MM.1S (cell line): Measurements from ENCODE around the gene IL1RAPL2.

Experiments used
- DNase-seq: peaks from one replicate; pipeline ENCODE4 v3.0.0-alpha.2; 2015
- H2AFZ ChIP-seq: fragments of 300-600 bp; sonication (generic); 2 replicates; pipeline ENCODE4 v1.6.0; 2016; ENCODE audit warnings: antibody characterized with exemption, low read length
- H3F3A ChIP-seq: fragments of 300-600 bp; sonication (generic); 2 replicates; pipeline ENCODE4 v1.6.1; 2016; ENCODE audit warnings: mild to moderate bottlenecking, antibody characterized with exemption, low read length, moderate library complexity, mixed read lengths; ENCODE audit not compliant: insufficient read depth
- H3K27ac ChIP-seq: fragments of 300-600 bp; sonication (generic); 2 replicates; pipeline ENCODE4 v1.5.1; 2016; ENCODE audit warnings: mild to moderate bottlenecking, low read length
- H3K27me3 ChIP-seq: fragments of 300-600 bp; sonication (generic); replicated peaks from 2 replicates; pipeline ENCODE4 v1.6.0; 2016; ENCODE audit warnings: low read length; ENCODE audit not compliant: insufficient read depth
- H3K36me3 ChIP-seq: fragments of 300-600 bp; sonication (generic); replicated peaks from 2 replicates; pipeline ENCODE4 v1.6.1; 2016; ENCODE audit warnings: mild to moderate bottlenecking, low read length, mixed read lengths; ENCODE audit not compliant: insufficient read depth
- H3K4me1 ChIP-seq: fragments of 300-600 bp; sonication (generic); 2 replicates; pipeline ENCODE4 v1.6.1; 2016; ENCODE audit warnings: low read length, mixed read lengths
- H3K4me2 ChIP-seq: fragments of 300-600 bp; sonication (generic); 2 replicates; pipeline ENCODE4 v1.6.0; 2016; ENCODE audit warnings: low read depth, low read length
- H3K4me3 ChIP-seq: fragments of 300-600 bp; sonication (generic); 2 replicates; pipeline ENCODE4 v1.5.1; 2016; ENCODE audit warnings: low read length, mixed read lengths
- H3K79me2 ChIP-seq: fragments of 300-600 bp; sonication (generic); 2 replicates; pipeline ENCODE4 v1.6.1; 2016; ENCODE audit warnings: mixed run types, low read length, mixed read lengths
- H3K9ac ChIP-seq: fragments of 300-600 bp; sonication (generic); 2 replicates; pipeline ENCODE4 v1.6.1; 2016; ENCODE audit warnings: low read length, mixed read lengths
- H3K9me2 ChIP-seq: fragments of 300-600 bp; sonication (generic); replicated peaks from 2 replicates; pipeline ENCODE4 v1.6.1; 2016; ENCODE audit warnings: mild to moderate bottlenecking, low read length, mixed read lengths; ENCODE audit not compliant: insufficient read depth
- H3K9me3 ChIP-seq: fragments of 300-600 bp; sonication (generic); replicated peaks from 2 replicates; pipeline ENCODE4 v1.6.1; 2016; ENCODE audit warnings: mild to moderate bottlenecking, low read length, mixed read lengths; ENCODE audit not compliant: insufficient read depth
- H4K20me1 ChIP-seq: fragments of 300-600 bp; sonication (generic); 2 replicates; pipeline ENCODE4 v1.6.1; 2016; ENCODE audit warnings: mild to moderate bottlenecking, low read length, moderate library complexity, mixed read lengths; ENCODE audit not compliant: insufficient read depth
- EZH2 ChIP-seq: fragments of 300-600 bp; sonication (generic); optimal IDR thresholded peaks from 2 replicates; pipeline ENCODE3; 2017; ENCODE audit warnings: low read depth, mild to moderate bottlenecking, antibody characterized with exemption, low read length, mixed read lengths
- EZH2phosphoT487 ChIP-seq: fragments of 300-600 bp; sonication (generic); IDR thresholded peaks from 2 replicates; pipeline ENCODE4 v1.6.1; 2018; ENCODE audit warnings: antibody characterized with exemption, low read length
- TF ChIP-seq, protein P1 (sequence below): fragments of 300-600 bp; sonication (generic); IDR thresholded peaks from 2 replicates; pipeline ENCODE4 v1.5.1; 2016; ENCODE audit warnings: antibody characterized with exemption, low read length, mixed read lengths

Gene IL1RAPL2

DNA sequence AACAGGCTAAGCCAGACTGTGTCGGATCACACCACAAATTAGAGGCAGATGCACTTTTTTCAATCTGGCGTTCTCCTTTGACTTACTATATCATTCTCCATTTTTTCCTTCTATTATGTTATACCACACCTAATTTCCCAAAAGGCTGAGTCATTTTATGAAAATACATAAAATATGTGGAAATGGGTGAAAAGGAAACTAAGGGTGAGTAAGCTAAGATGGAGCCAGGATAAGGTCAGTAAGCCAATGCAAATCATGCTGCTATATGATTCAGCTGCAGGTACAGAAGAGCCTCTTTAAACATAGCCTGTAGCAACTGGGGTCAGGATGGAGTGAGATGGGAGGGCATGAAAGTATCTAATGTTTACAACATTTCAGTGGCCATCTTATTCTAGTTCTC lies 748.5 kb downstream of the IL1RAPL2 start:
- Histone ChIP-seq H3K4me3 (no peak overlapping the region), H3K9me3 (no peaks in the 10 kb centered on the region), H3K9ac (no peak overlapping the region), H3K9me2 (no peaks in the 10 kb centered on the region), H3K4me1 (no peaks in the 10 kb centered on the region), H3K79me2 (no peaks in the 10 kb centered on the region), H4K20me1 (no peaks in the 10 kb centered on the region), H2AFZ (no peak overlapping the region), H3K36me3 (no peaks in the 10 kb centered on the region), H3K27ac (no peak overlapping the region), H3K4me2 (no peak overlapping the region), H3K27me3 (no peaks in the 10 kb centered on the region), H3F3A (no peaks in the 10 kb centered on the region)
- TF ChIP-seq EZH2: no peak
- TF ChIP-seq, protein P1, sequence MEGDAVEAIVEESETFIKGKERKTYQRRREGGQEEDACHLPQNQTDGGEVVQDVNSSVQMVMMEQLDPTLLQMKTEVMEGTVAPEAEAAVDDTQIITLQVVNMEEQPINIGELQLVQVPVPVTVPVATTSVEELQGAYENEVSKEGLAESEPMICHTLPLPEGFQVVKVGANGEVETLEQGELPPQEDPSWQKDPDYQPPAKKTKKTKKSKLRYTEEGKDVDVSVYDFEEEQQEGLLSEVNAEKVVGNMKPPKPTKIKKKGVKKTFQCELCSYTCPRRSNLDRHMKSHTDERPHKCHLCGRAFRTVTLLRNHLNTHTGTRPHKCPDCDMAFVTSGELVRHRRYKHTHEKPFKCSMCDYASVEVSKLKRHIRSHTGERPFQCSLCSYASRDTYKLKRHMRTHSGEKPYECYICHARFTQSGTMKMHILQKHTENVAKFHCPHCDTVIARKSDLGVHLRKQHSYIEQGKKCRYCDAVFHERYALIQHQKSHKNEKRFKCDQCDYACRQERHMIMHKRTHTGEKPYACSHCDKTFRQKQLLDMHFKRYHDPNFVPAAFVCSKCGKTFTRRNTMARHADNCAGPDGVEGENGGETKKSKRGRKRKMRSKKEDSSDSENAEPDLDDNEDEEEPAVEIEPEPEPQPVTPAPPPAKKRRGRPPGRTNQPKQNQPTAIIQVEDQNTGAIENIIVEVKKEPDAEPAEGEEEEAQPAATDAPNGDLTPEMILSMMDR: no peak
- TF ChIP-seq EZH2phosphoT487: no peak
- DNase-seq: no peak

DNA sequence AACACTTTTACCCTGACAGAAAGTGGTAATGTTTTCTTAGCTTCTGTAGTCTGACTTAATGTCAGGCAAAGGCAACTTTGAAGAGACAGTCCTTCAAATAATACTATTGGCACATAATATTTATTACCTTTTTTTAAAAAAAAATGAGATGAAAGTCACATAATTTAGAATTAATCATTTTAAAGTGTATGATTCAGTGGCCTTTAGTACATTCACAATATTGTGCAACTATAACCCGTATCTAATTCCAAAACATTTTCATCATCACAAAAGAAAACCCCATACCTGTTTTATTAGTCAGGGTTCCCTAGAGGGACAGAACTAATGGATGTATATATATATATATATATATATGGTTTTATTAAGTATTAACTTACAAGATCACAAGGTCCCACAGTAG lies 749.2 kb downstream of the IL1RAPL2 start:
- Histone ChIP-seq H2AFZ (no peak overlapping the region), H3K27ac (no peak overlapping the region), H3K9me3 (no peaks in the 10 kb centered on the region), H3K36me3 (no peaks in the 10 kb centered on the region), H3K4me3 (no peak overlapping the region), H4K20me1 (no peaks in the 10 kb centered on the region), H3K27me3 (no peaks in the 10 kb centered on the region), H3K4me2 (no peak overlapping the region), H3K9ac (no peak overlapping the region), H3K9me2 (no peaks in the 10 kb centered on the region), H3K4me1 (no peaks in the 10 kb centered on the region), H3F3A (no peaks in the 10 kb centered on the region), H3K79me2 (no peaks in the 10 kb centered on the region)
- DNase-seq: no peak
- TF ChIP-seq EZH2phosphoT487 (no peak), EZH2 (no peak)
- TF ChIP-seq, protein P1: no peak

DNA sequence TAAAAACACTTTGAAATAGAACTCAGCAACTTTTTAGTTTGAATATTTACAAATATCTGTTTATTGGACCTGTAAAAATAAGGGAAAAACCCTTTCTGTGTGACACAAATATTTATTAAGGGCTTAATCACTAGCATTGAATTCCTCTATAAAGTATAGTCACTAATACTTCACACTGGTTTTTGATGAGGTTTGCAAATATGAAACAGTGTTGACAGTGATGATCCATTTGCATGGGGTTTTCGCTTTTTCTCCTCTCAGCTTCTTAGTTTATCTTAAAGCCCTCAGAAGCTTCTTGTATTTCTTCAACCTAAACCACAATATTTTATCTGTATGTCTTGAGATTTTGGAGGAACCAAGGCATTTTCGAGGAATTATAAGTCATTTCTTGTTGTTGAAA lies 751.1 kb downstream of the IL1RAPL2 start:
- no peaks in the 10 kb centered on the region for H4K20me1 ChIP-seq
- no peak overlapping the region for H3K9ac ChIP-seq
- H3K27ac ChIP-seq: no peak overlapping the region
- no peak overlapping the region for H2AFZ ChIP-seq
- TF ChIP-seq EZH2: no peak
- TF ChIP-seq EZH2phosphoT487: no peak
- TF ChIP-seq, protein P1: no peak
- no peak overlapping the region for H3K4me2 ChIP-seq
- H3K27me3 ChIP-seq: no peaks in the 10 kb centered on the region
- H3K4me1 ChIP-seq: no peaks in the 10 kb centered on the region
- H3F3A ChIP-seq: no peaks in the 10 kb centered on the region
- H3K9me3 ChIP-seq: no peaks in the 10 kb centered on the region
- no peaks in the 10 kb centered on the region for H3K79me2 ChIP-seq
- no peak for DNase-seq
- no peak overlapping the region for H3K4me3 ChIP-seq
- no peaks in the 10 kb centered on the region for H3K9me2 ChIP-seq
- H3K36me3 ChIP-seq: no peaks in the 10 kb centered on the region

DNA sequence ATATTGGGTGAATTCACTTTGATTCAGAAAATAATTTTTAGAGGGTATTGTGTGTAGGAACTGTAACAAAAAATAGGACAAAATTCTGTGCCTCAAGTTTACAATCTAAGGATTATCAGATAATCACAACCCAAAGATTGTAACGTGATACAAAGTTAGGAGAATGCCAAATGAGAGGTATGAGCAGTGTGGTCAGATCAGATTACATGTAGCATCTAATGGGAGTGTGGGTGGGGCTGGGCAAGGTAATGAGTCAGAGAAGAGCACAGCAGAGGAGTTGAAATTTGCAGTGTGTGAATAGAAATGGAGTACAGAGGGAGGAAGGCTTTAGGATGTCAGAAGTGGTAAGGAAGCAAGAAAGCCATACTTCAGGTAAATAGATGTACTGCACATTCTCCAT lies 757.9 kb downstream of the IL1RAPL2 start:
- DNase-seq: no peak
- Histone ChIP-seq H3K9me2 (no peaks in the 10 kb centered on the region), H3K4me2 (no peak overlapping the region), H3K27ac (no peak overlapping the region), H3K4me3 (no peak overlapping the region), H4K20me1 (no peaks in the 10 kb centered on the region), H3K9me3 (no peaks in the 10 kb centered on the region), H3K4me1 (no peaks in the 10 kb centered on the region), H3F3A (no peaks in the 10 kb centered on the region), H3K36me3 (no peaks in the 10 kb centered on the region), H3K79me2 (no peaks in the 10 kb centered on the region), H3K9ac (no peak overlapping the region), H3K27me3 (no peaks in the 10 kb centered on the region), H2AFZ (no peak overlapping the region)
- TF ChIP-seq, protein P1: no peak
- TF ChIP-seq EZH2phosphoT487 (no peak), EZH2 (no peak)
